HG03354 (cell line): Measurements from ENCODE around the gene PALM.

Source experiments
- ATAC-seq: cut with Tn5 transposase; IDR thresholded peaks from one replicate; pipeline ENCODE4 v1.9.1; 2021; ENCODE audit warnings: mild to moderate bottlenecking; ENCODE audit not compliant: unreplicated experiment, poor library complexity, severe bottlenecking

Gene PALM

GRCh38 chr19:795691-796581, 87.2 kb downstream of the PALM start:
- ATAC-seq: no peak

GRCh38 chr19:796692-797527, 88.2 kb downstream of the PALM start, which contains the start of gene PTBP1:
TSS of gene PTBP1 (plus strand) at chr19:797452. CDS start at chr19:797498, 46 bp downstream.
- ATAC-seq: peak; percentile 76
